Measurements from ENCODE around the gene GDF9.

GDF9 gene

GRCh38 chr5:132866342-132867045 lies at the start of gene GDF9, which contains the start of gene UQCRQ:
Gene GDF9 (minus strand): TSS chr5:132866469. CDS start chr5:132864533, 1,936 bp downstream.
Gene UQCRQ (plus strand): TSS chr5:132866642. CDS start chr5:132866882, 240 bp downstream.
- peak; percentile 97 for DNase-seq

GRCh38 chr5:132915681-132916080 lies 49.4 kb upstream of the GDF9 start:
- DNase-seq, result no peak

GRCh38 chr5:132909702-132910101 lies 43.4 kb upstream of the GDF9 start:
- DNase-seq, result no peak

GRCh38 chr5:132907161-132907560 lies 40.9 kb upstream of the GDF9 start:
- no peak for DNase-seq

GRCh38 chr5:132905938-132906337 lies 39.7 kb upstream of the GDF9 start:
- DNase-seq, result no peak

- no peak for DNase-seq
Measured at GRCh38 chr5:132901730-132902129, 35.5 kb upstream of the GDF9 start.

- DNase-seq, result no peak
Measured at GRCh38 chr5:132901036-132901435, 34.8 kb upstream of the GDF9 start.

- no peak for DNase-seq
Measured at GRCh38 chr5:132898094-132898493, 31.8 kb upstream of the GDF9 start.

- no peak for DNase-seq
Measured at GRCh38 chr5:132896685-132897084, 30.4 kb upstream of the GDF9 start.

GRCh38 chr5:132895719-132896305 lies 29.5 kb upstream of the GDF9 start:
- DNase-seq, result no peak

GRCh38 chr5:132890817-132891216 lies 24.5 kb upstream of the GDF9 start:
- DNase-seq, result no peak

- no peak for DNase-seq
Measured at GRCh38 chr5:132889501-132889900, 23.2 kb upstream of the GDF9 start.

- no peak for DNase-seq
Measured at GRCh38 chr5:132887283-132887682, 21.0 kb upstream of the GDF9 start.

GRCh38 chr5:132886064-132886823 lies 20.0 kb upstream of the GDF9 start:
- DNase-seq, result no peak

GRCh38 chr5:132884548-132884947 lies 18.3 kb upstream of the GDF9 start:
- no peak for DNase-seq

GRCh38 chr5:132883261-132883834 lies 17.1 kb upstream of the GDF9 start:
- DNase-seq, result no peak

GRCh38 chr5:132877938-132878337 lies 11.7 kb upstream of the GDF9 start:
- DNase-seq, result no peak

GRCh38 chr5:132877466-132877865 lies 11.2 kb upstream of the GDF9 start:
- DNase-seq, result no peak

GRCh38 chr5:132876020-132876759 lies 9.9 kb upstream of the GDF9 start:
- no peak for DNase-seq

- DNase-seq, result no peak
Measured at GRCh38 chr5:132873930-132874271, 7.6 kb upstream of the GDF9 start.

GRCh38 chr5:132873119-132873929 lies 7.1 kb upstream of the GDF9 start, which contains the start of gene LEAP2:
Gene LEAP2 (plus strand): TSS chr5:132873668. CDS start chr5:132873695, 27 bp downstream.
- DNase-seq, result no peak

GRCh38 chr5:132872788-132873118 lies 6.5 kb upstream of the GDF9 start:
- no peak for DNase-seq

All from NCI-H1048 (cell line).